Testis (tissue), 3 donors: Measurements from ENCODE around the gene RNF123. TPM values are rescaled to one million over a fixed set of nuclear protein-coding genes. Genes with fewer than 3 reads are reported as not detected.
"Not testable (repeated sequence)": the region's sequence is repeated elsewhere in the genome, so short reads cannot be mapped to it uniquely, and the experiment has no call there.

Experiments used
- DNase-seq: peaks from one replicate; pipeline ENCODE4 v3.0.0-alpha.2; 2019
- H3K27ac ChIP-seq, 2 donors: fragments of 200-600 bp; sonication (generic); one replicate each; pipeline ENCODE4 v1.5.1; 2019
- H3K27me3 ChIP-seq: fragments of 200-600 bp; sonication (generic); one replicate; pipeline ENCODE4 v1.5.1; 2019
- H3K36me3 ChIP-seq: fragments of 200-600 bp; sonication (generic); one replicate; pipeline ENCODE4 v1.5.1; 2017; ENCODE audit warnings: low read depth; ENCODE audit errors: missing control alignments
- H3K4me1 ChIP-seq: fragments of 200-600 bp; sonication (generic); one replicate; pipeline ENCODE4 v1.5.1; 2019
- H3K4me3 ChIP-seq, 2 donors: fragments of 200-600 bp; sonication (generic); one replicate each; pipeline ENCODE4 v1.5.1; 2017 to 2019
- H3K9me3 ChIP-seq: fragments of 200-600 bp; sonication (generic); one replicate; pipeline ENCODE4 v1.5.1; 2017
- POLR2A ChIP-seq: fragments of 450-650 bp; IDR thresholded peaks from one replicate; pipeline ENCODE4 v1.6.1; 2017; ENCODE audit warnings: antibody characterized with exemption, mild to moderate bottlenecking, moderate library complexity
- WGBS, 2 donors: methylation state at CpG; one replicate each; pipeline ENCODE4 v1.1.5; 2018; 5-methylcytosine and 5-hydroxymethylcytosine counted together
- intact Hi-C: fragments of 100-400 bp; cut with DNase I; formaldehyde crosslinking; loops from one replicate; pipeline ENCODE4 v1.15.1; 2023; ENCODE audit warnings: low total_unique reads
- polyA plus RNA-seq: library from polyadenylated mRNA; stranded (reverse); fragments of 350-450 nt; fragmentation: Illumina TruSeq; extraction: RNeasy Lipid Tissue Mini Kit (QIAGEN cat#74804); gene quantifications from one replicate; pipeline ENCODE4 v1.2.3, GENCODE V29; 2014; ENCODE audit warnings: low read depth, low replicate concordance; ENCODE audit not compliant: insufficient read depth
- total RNA-seq, 2 donors: library from RNA; depleted of rRNA; stranded (reverse); fragments of >200 nt; gene quantifications; one replicate each; pipeline ENCODE4 v1.2.3, GENCODE V29; 2016
- TF ChIP-seq, protein P1 (sequence below), 3 experiments: fragments of 450-650 bp in 2 of 3; fragments of 200-600 bp in 1 of 3; sonication (generic) in 1 of 3; IDR thresholded peaks; one replicate each; pipeline ENCODE4 v1.5.1; 2016 to 2019; ENCODE audit warnings: antibody characterized with exemption in 3 of 3, mild to moderate bottlenecking in 2 of 3, moderate library complexity in 1 of 3

Gene RNF123
- total and polyA plus RNA-seq, 3 donors from 2014 or later = 54.7 to 79.7 (median 72.4) TPM

GRCh38 chr3:49691481-49691880 lies 2.1 kb downstream of the RNF123 start:
- H3K27me3 ChIP-seq, H3K36me3 ChIP-seq, H3K27ac ChIP-seq, intact Hi-C loops, DNase-seq, H3K4me3 ChIP-seq, H3K9me3 ChIP-seq: not testable (repeated sequence)
- peaks cover 11% of the 10 kb centered on the region for H3K4me1 ChIP-seq
- 63 to 79% methylated on average over 3 of the region's 3 CpGs for WGBS, 2 donors

DNA sequence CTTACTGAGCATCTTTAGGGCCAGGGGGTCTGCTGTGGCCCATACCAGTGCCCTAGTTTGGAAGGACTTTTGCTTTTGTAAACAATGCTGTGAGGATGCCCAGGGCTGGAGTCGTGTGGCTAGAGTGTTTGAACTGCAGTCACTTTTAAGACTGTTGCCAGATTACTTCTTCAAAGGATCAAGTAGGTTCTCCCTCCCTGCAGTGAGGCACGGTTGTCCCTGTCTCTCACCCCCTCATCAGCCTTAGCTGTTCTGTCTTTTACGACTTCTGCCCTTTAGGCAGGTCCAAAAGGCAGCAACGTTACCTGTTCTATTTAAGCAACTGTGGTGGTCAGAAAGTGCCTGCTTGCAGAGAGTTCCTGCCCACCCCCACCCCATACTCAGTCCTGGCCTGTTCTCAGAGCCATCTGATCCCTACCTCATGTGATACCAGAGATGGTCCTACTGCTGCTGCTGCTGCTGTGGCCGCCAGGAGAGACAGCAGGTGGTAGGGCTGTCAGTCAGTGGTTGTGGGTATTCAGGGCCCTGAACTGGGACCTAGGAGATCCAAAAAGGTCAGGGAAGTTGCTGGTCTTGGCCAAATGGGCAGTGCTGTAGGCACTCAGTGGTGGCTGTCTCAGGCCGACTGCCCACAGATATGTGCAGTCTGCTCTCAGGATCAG lies 5.2 kb downstream of the RNF123 start:
- intact Hi-C loops, H3K36me3 ChIP-seq, H3K4me1 ChIP-seq, H3K4me3 ChIP-seq, H3K27me3 ChIP-seq, H3K9me3 ChIP-seq, DNase-seq, H3K27ac ChIP-seq: not testable (repeated sequence)
- 61 to 72% methylated on average over 5 to 6 of the region's 6 CpGs for WGBS, 2 donors

DNA sequence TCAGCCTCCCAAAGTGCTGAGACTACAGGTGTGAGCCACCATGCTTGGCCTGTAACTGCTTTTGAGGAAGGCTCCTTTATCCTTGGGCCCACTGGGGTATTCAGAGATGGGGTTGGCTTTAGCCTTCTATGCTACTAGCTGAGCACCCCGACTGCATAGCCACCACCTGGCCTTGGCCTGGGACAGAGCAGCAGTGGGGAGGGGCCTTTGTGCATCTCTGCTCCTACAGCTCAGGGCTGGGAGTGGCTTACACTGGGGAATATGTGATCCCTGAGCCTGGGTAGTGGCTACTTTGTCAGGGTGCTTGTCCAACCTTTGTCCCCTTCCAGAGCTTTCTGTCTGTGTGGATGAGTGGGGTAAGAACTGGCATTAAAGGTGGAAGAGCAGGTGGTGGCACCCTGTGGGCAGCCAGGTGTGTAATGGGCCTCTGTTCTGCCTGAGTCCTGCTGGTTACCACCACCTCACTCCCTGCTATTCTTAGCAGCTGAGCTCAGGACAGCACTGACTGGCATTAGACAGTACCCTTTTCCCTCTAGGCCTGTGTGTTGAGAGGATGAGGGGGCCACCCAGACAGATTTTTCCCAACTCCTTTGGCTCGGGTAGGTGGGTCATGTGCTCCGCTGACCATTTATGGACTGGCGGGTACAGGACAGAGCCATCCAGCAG lies 6.1 kb downstream of the RNF123 start:
- H3K27me3 ChIP-seq, H3K4me3 ChIP-seq, H3K27ac ChIP-seq, DNase-seq, H3K4me1 ChIP-seq, H3K9me3 ChIP-seq, intact Hi-C loops, H3K36me3 ChIP-seq: not testable (repeated sequence)
- WGBS, 2 donors = 83% methylated on average over 2 to 4 of the region's 4 CpGs

GRCh38 chr3:49699281-49699979 lies 10.1 kb downstream of the RNF123 start:
- TF ChIP-seq, protein P1, sequence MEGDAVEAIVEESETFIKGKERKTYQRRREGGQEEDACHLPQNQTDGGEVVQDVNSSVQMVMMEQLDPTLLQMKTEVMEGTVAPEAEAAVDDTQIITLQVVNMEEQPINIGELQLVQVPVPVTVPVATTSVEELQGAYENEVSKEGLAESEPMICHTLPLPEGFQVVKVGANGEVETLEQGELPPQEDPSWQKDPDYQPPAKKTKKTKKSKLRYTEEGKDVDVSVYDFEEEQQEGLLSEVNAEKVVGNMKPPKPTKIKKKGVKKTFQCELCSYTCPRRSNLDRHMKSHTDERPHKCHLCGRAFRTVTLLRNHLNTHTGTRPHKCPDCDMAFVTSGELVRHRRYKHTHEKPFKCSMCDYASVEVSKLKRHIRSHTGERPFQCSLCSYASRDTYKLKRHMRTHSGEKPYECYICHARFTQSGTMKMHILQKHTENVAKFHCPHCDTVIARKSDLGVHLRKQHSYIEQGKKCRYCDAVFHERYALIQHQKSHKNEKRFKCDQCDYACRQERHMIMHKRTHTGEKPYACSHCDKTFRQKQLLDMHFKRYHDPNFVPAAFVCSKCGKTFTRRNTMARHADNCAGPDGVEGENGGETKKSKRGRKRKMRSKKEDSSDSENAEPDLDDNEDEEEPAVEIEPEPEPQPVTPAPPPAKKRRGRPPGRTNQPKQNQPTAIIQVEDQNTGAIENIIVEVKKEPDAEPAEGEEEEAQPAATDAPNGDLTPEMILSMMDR (IDR thresholded peaks at IDR 0.05) = no peak
- TF ChIP-seq POLR2A = no peak

GRCh38 chr3:49700014-49700413 lies 10.7 kb downstream of the RNF123 start:
- TF ChIP-seq POLR2A = no peak
- TF ChIP-seq, protein P1 (IDR thresholded peaks at IDR 0.05) = no peak
- Histone ChIP-seq H3K36me3 (no peaks in the 10 kb centered on the region), H3K4me3 (no peak overlapping the region), H3K27ac (no peak overlapping the region), H3K27me3 (no peaks in the 10 kb centered on the region), H3K4me1 (no peaks in the 10 kb centered on the region), H3K9me3 (no peaks in the 10 kb centered on the region)
- intact Hi-C loops = no loop called here
- DNase-seq = no peak
- WGBS, 2 donors = 73 to 80% methylated on average over 5 to 8 of the region's 8 CpGs

More at GRCh38 chr3:49699281-49699979, 10.1 kb downstream of the RNF123 start:
- no peak for DNase-seq
- Histone ChIP-seq H3K4me1 (no peaks in the 10 kb centered on the region), H3K9me3 (no peaks in the 10 kb centered on the region), H3K4me3 (no peak overlapping the region), H3K27ac (no peak overlapping the region), H3K36me3 (no peaks in the 10 kb centered on the region), H3K27me3 (no peaks in the 10 kb centered on the region)
- WGBS, 2 donors = 73 to 78% methylated on average over 7 to 16 of the region's 16 CpGs
- intact Hi-C loops = no loop called here

- no peak overlapping the region for H3K4me3 ChIP-seq
- H3K27me3 ChIP-seq = no peaks in the 10 kb centered on the region
- no peaks in the 10 kb centered on the region for H3K9me3 ChIP-seq
- no peak for DNase-seq
- H3K36me3 ChIP-seq = no peaks in the 10 kb centered on the region
- TF ChIP-seq, protein P1 (IDR thresholded peaks at IDR 0.05) = no peak
- TF ChIP-seq POLR2A = no peak
- H3K4me1 ChIP-seq = no peaks in the 10 kb centered on the region
- no peak overlapping the region for H3K27ac ChIP-seq
- intact Hi-C loops = no loop called here
- WGBS, 2 donors = 84% methylated on average over 10 to 13 of the region's 13 CpGs
Measured at GRCh38 chr3:49700453-49701128, 11.2 kb downstream of the RNF123 start.
